Hematopoietic multipotent progenitor cell treated with erythropoietin and hydrocortisone succinate and interleukin-3 and kit ligand, for 17 days (in vitro differentiated cells): Measurements from ENCODE around the gene AMZ2.
"Not testable (repeated sequence)": the region's sequence is repeated elsewhere in the genome, so short reads cannot be mapped to it uniquely, and the experiment has no call there.

Experiments used
- DNase-seq: peaks from one replicate; pipeline ENCODE4 v3.0.0-alpha.2; 2015; ENCODE audit warnings: low spot score

AMZ2 gene, protein sequence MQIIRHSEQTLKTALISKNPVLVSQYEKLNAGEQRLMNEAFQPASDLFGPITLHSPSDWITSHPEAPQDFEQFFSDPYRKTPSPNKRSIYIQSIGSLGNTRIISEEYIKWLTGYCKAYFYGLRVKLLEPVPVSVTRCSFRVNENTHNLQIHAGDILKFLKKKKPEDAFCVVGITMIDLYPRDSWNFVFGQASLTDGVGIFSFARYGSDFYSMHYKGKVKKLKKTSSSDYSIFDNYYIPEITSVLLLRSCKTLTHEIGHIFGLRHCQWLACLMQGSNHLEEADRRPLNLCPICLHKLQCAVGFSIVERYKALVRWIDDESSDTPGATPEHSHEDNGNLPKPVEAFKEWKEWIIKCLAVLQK

DNA sequence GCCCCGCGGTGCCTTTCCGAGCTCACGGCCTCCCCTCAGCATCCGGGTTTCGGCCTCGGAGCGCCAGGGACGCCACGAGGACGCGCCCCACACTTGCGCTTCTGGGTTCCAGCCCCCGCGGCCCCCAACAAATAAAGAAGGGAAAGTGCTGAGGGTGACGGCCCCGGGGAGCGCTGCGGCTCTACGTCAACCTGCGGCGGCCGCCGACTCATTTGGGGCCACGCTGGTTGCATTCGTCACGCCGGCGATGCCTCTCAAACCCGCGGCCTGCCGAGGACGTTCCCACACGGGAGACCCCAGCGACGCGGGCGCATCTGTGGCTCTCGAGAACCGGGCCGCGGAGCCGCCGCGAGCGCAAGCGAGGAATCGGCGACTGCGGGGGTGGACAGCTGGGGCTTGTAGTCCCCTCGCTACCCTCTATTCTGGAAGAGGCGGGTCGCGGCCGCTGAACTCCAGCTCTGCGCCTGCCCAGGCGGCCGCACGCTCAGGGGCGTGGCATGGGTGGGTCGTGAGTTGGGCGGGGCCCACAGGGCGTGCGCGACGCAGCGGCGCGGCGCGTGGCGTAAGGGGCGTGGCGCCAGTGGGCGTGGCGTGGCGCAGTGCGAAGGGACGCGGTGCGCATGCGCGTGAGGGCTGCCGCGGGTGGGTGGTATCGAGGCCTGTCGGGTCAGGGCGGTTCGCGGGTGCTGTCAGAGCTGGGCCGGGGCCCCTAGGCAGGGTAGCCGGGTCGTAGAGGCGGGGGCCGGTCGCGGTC lies at the start of gene AMZ2:
TSS of gene AMZ2 (plus strand) at position 599 of the 754 bp plus-strand sequence. CDS start 2,145 bp downstream, outside the sequence.
- DNase-seq = peak; percentile 97

DNA sequence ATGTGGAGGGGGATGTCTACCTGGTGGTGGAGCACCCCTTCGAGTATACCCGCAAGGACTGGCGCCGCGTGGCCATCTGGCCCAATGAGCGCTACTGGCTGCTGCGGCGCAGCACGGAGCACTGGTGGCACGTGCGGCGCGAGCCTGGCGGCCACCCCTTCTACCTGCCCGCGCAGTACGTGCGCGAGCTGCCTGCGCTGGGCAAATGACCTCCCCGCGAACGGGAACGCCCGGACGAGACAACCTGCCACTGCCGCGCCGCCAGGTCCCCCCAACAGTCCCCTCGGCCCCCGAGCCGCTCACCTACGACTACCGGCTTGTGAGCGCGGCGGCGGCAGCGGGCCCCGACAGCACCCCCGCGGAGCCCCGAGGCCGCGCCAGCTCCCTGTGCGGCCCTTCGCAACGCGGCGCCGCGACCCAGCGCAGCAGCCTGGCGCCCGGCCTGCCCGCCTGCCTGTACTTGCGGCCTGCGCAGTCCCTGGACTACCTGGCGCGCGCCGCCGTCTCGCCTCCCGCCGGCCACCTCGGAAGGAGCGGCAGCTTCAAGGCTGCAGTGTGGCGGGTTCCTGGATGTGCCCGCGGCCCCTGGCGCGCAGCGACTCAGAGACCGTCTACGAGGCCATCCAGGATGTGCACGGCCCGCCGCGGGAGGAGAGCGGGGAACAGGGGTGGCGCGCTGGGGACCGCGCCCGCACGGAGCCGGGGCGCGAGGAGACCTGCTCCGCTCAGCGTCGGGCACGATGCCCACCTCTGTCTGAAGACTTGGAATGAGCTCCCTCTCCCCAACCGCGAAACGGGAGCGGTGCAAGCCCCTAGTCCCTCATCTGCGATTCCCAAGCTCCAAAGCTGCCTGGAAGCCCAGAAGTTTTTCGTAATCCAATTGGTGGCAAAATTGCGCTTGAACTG lies 48.7 kb upstream of the AMZ2 start:
- no peak for DNase-seq

DNA sequence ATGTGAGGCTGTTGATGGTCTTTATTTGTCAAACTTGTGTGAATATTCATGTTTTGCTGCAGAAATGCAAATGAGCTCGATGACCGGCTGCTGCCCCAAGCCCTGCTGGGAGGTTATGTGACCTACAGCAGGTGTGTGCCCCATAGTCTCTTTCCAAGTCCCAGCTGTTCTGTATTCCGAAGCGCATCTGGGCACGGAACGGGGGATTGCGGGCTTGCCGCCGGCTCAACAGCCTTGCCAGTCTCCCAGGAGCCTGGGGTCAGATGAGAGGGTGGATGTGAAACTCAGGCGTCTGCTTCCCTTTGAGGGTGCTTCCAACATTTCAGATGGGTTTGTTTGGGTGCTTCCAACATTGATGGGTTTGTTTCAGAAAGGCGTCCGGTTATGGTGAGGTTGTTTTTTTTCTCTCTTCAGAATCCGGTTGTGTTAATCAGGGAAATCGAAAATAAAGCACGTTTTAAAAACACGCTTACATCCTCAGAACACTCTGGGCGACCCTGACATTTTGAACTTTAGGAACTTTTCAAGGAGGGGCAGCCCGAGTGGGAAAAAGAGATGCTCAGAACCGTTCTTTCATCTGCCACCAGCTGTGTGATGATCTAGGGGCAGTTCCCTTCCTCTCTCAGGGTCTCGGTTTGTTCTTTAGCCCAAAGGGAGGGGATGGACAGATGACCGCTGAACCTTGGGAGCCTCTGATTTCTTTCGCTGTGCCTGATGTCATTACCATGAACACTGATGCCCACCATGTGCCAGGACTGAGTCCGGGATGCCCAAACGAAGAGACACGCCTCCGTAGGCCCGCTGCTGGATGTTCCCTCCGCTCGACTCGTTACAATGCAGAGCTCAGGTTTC lies 47.8 kb upstream of the AMZ2 start:
- DNase-seq = no peak

DNA sequence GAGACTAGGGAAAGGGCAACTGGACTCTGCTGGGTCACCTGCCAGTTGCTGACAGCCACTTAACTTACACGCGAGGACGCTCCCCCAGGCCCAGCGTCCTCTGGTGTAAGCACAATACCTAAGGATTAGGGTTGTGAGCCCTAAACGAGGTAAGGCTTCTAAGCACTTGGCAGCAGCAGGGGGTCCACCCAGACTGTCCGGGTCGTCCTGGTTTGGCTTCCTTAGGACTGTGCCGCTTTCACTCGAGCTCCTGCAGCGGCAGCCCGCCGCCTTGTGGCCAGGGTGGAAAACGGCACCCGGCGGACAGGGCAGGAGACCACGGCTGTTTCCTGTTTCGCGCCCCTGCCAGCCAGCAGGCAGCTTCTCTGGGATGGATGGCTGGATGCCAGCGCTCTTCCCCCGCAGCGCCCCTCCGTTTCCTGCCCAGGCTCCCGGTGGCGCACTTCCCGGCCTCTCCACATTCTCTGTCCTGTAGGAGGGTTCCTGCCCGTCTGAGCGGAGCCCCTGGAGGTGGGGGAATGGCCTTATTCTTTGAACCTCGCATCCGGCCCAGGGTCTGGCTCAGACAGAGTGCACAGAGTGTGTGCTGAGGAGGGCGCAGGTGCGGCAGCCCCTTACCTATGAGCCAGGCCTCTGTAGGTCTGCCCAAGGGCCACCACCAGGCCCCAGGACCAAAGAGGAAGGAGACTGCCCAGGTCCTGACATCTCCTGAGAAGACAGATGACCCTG lies 47.0 kb upstream of the AMZ2 start:
- DNase-seq = peak; percentile 31

DNA sequence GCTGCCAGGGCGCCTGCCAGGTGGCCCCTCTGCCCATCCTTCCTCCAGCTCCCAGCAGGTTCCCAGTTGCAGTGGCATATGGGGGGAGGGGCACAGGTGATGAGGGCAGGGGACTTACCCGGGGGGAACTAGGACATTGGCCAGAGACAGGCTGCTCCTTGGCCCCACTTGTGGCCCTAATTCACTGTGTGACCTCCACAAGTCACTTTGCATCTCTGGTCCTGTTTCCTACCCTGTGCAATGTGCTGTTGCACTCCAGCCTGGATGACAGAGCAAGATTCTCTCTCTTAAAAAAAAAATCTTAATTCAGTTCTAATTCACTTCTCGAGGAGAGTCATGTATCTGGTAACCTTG lies 46.4 kb upstream of the AMZ2 start:
- DNase-seq = not testable (repeated sequence)

DNA sequence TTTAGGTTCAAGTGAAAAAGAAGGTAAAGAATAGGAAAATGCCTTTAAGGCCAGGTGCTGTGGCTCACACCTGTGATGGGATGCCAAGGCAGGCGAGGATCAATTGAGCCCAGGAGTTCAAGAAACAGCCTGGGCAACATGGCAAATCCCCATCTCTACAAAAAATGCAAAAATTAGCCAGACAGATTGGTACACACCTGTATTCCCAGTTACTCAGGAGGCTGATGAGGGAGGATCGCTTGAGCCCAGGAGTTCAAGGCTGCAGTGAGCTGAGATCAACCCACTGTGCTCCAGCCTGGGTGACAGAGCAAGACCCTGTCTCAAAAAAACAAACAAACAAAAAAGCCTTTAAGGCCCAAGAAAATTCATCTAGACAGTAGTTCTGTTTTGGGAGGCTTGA lies 45.5 kb upstream of the AMZ2 start:
- DNase-seq = not testable (repeated sequence)

DNA sequence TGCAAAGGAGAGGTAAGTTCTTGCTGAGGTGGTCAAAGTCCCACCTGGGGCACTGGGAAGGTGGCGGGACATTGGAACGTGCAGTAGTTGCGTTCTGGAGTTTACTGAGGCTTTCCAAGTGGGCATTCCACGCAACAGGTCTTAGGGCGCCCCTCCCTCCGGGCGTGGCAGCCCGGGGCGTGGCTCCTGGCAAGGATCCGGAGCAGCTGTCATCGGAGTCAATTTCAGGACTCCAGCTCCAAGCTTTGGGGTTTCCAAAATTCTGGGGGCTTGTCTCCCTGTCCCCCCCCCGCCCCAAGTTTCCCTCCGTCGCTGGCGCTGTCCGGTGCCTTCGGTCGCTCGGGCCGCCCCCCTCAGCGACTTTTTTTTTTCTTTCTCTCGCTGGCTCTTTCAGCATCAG lies 43.1 kb upstream of the AMZ2 start:
- DNase-seq = peak; percentile 35

DNA sequence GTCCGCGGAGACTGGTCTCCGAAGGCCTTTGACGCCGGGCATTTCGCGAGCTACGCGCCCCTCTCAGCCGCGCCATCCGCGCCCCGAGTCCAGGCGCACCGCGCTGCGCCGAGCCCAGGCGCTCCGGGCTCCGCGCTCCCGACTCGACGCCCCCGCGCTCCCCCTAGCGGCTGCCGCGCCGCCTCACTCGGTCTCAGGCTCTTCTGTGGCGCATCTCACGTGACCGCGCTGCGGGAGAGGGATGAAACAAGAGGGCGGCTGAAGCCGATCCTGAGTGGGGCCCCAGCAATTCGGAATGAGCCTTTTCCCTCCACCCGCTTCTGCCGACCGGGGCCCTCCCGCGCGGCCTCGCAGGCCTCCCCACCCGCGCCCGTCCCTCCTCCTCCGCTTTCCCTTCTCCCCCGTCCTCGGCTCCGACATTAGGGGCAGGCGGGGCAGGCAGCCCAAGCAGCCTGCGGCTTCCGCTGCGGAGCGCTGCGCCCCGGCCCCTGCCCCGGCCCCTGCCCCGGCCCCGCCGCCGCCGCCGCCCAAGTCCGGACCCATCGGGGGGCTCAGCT lies 42.5 kb upstream of the AMZ2 start:
- peak; percentile 80 for DNase-seq

DNA sequence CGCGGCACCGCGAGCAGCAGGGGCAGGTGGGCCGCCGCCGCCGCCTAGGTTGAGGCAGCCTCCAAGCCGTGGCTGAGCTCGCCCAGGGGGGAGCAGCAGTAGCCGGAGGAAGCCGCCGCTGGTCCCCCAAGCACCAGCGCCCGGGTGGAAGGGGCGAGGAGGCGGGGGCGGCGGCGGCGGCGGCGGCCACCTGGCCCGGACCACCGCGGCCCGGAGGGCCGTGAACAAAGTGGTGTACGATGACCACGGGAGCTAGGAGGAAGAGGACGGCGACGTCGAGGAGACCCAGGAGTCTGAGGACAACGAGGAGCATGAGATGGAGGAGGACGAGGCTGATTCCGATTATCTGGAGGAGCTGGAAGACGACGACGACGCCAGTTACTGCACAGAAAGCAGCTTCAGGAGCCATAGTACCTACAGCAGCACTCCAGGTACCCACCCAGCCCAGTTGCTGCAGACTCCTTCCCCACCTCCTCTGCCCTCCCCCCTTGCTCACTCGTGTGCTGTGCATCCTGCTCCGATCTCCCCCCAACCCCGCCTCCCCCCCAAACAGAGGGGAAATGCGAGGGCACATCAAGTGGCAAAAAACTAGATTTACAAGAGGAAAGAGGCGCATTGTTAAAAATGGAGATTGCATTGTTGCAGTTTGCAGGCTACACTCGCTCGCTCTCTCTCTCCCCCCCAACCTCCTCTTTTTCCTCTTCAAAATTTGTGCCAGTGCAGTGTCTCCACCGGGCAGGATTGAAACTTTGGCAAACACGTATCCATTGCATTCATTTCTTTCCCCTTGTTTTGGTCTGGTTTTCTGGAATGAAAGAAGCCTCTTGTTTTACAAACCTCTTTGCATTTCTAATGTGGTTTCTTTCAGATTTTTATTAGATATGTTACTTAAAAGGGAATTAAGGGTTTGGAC lies 41.8 kb upstream of the AMZ2 start:
- no peak for DNase-seq

DNA sequence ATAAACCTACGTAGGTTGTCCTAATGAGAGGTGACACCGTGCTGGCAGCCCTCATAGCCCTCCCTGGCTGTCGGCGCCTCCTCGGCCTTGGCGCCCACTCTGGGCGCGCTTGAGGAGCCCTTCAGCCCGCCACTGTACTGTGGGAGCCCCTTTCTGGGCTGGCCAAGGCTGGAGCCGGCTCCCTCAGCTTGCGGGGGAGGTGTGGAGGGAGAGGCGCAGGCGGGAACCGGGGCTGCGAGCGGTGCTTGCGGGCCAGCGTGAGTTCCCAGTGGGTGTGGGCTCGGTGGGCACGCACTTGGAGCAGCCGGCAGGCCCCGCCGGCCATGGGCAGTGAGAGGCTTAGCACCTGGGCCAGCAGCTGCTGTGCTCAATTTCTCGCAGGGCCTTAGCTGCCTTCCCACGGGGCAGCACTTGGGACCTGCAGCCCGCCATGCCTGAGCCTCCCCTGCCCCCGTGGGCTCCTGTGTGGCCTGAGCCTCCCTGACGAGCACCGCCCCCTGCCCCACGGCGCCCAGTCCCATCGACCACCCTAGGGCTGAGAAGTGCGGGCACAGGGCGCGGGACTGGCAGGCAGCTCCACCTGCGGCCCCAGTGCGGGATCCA lies 40.1 kb upstream of the AMZ2 start:
- DNase-seq = no peak

DNA sequence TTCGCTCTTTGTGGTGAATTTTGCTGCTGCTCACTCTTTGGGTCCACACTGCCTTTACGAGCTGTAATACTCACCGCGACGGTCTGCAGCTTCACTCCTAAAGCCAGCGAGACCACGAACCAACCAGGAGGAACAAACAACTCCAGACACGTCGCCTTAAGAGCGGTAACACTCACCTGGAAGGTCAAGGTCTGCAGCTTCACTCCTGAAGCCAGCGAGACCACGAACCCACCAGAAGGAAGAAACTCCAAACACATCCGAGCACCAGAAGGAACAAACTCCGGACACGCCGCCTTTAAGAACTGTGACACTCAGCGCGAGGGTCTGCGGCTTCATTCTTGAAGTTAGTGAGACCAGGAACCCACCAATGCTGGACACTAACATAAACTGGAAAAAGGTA lies 39.2 kb upstream of the AMZ2 start:
- not testable (repeated sequence) for DNase-seq

DNA sequence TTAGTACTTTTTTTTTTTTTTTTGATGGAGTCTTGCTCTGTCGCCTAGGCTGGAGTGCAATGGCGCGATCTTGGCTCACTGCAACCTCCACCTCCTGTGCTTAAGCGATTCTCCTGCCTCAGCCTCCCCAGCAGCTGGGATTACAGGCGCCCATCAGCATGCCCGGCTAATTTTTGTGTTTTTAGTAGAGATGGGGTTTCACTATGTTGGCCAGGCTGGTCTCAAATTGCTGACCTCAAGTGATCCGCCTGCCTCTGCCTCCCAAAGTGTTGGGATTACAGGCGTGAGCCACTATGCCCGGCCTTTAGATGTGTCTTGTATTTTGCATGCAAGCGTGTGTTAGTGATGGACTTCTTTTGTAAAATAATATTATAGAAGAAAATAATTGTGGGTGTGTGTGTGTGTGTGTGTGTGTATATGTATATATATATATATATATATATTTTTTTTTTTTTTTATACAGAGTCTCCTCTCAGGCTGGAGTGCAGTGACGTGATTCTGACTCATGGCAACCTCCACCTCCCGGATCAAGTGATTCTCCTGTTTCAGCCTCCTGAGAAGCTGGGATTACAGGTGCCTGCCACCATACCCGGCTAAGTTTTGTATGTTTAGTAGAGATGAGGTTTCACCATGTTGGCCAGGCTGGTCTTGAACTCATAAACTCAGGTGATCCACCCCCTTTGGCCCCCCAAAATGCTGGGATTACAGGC lies 38.5 kb upstream of the AMZ2 start:
- DNase-seq = not testable (repeated sequence)

DNA sequence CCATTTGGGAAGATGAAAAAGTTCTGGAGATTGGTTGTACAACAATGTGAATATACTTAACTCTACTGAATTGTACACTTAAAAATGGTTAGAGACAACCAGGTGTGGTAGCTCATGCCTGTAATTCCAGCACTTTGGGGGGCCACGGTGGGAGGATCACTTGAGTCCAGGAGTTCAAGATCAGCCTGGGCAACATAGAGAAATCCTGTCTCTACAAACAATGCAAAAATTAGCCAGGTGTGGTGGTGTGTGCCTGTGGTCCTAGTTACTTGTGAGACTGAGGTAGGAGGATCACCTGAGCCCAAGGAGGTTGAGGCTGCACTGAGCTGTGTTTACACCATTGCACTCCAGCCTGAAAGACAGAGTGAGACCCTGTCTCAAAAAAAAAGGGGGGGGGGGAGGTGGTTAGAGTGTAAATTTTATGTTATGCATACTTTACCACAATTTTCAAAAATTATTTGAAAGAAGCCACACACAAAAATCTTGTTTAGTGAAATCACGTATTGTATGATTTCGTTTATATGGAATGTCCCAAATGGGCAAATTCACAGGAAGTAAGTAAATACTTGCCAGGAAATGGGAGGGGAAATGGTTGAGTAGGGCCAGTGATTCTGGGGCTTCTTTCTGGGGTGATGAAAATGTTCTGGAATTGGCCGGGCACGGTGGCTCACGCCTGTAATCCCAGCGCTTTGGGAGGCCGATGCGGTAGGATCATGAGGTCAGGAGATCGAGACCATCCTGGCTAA lies 37.1 kb upstream of the AMZ2 start:
- DNase-seq = no peak

DNA sequence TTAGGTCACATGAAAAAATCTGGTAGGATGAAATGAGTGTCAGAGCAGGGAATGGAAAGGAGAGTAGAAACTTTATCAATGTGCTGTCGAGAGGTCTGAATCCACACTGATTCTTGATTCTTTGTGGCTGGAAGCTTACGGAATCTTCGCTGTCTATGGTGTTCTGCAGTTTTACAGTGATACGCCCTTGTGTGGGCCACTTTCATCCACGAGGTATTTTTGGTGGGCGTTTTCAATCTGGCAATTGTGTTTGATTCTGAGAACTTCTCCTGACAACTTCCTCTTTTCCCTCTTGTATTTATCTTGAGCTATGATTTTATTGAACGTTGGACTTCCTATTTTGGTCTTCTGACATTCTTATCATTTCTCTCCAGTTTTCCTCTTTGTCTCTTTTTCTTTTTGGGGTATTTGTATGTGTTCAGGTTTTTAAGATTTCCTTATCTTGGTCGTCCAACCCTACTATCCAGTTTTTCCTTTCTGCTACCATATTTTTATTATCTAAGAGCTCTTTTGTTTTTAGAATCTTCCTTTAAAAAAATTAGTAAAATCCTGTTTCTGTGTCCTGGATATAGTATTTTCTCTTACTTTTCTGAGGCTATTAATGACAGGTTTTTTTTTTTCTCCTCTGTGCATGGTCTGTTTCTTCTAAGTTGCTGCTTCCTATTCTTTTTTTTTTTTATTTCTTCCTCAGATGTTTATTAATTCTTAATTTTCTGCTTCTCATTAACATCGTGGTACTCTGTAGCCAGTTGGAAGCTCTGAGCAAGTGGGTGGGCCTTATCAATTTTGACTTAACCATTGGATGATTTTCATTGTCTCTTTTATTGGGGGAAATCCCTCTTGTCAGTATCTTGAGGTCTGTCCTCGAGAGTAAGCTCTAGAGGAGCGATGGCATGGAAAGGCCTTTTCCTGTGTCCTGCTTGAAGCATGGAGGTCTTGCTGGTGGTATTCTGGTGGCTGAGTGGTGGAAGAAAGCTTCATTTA lies 34.1 kb upstream of the AMZ2 start:
- not testable (repeated sequence) for DNase-seq

DNA sequence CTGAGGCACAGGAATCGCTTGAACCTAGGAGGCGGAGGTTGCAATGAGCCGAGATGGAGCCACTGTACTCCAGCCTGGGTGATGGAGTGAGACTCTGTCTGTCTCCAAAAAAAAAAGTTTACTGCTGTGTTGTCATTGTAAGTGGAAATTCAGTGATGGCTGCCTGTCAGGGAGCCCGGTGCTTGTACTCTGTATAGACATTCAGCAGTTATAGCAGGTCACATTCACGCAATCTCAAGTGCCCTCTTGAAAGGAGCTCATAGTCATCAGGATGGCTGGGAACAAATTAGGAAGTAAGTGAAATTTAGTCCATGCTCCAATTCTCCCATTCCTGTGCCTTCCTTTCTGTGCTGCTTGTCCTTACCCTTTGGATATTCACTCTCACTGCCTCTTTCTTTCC lies 32.4 kb upstream of the AMZ2 start:
- not testable (repeated sequence) for DNase-seq

DNA sequence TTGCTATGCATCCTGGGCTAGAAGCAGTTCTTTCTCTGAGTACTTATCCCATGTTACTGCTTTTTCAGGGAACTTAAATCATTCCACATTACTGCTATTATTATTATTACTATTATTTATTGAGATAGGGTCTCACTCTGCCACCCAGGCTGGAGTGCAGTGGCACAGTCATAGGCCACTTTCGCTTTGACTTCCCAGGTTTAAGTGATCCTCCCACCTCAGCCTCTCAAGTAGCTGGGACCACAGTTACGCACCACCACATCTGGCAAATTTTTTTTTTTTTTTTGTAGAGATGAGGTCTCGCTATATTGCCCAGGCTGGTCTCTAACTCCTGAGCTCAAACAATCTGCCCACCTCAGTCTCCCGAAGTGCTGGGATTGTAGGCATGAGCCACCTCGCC lies 28.4 kb upstream of the AMZ2 start:
- not testable (repeated sequence) for DNase-seq
